ENCODE results near the gene MCAM. TPM values are rescaled to one million over a fixed set of nuclear protein-coding genes. Genes with fewer than 3 reads are reported as not detected.

MCAM gene
- total RNA-seq (2021), result 20.7 to 26.4 TPM (median 22.1 TPM) in 3 replicates
- Bru-seq, nascent RNA, result percentile 54 among the genes with signal in this experiment
- long read RNA-seq, experiment 1, transcript MCAM-201 (16 exons, 3,313 nt), result major isoform, 19 of 43 reads
- long read RNA-seq, experiment 1, partial matches to known transcripts, result 15 of 43 reads
- long read RNA-seq, experiment 1, other reads (novel, unspliced or antisense), result 9 of 43 reads
- long read RNA-seq, experiment 2, transcript MCAM-201 (16 exons, 3,313 nt), result major isoform, 13 of 22 reads
- long read RNA-seq, experiment 2, partial matches to known transcripts, result 4 of 22 reads
- long read RNA-seq, experiment 2, other reads (novel, unspliced or antisense), result 5 of 22 reads
- long read RNA-seq, experiment 3, partial matches to known transcripts, result 2 of 3 reads
- long read RNA-seq, experiment 3, other reads (novel, unspliced or antisense), result 1 of 3 reads

GRCh38 chr11:119316729-119317591 is at the start of gene MCAM:
TSS of gene MCAM (minus strand) at chr11:119317130. CDS start at chr11:119317101, 29 bp downstream.
- Mint-ChIP-seq H3K9me3 (no peaks in the 10 kb centered on the region), H3K4me3 (peak within 1 kb of the TSS; percentile 69), H3K4me1 (peaks cover 42% of the 10 kb centered on the region), H3K36me3 (peaks cover 7% of the 10 kb centered on the region), H3K27ac (no peak within 1 kb of the TSS), H3K27me3 (ENCODE audit: low read depth) (peaks cover 44% of the 10 kb centered on the region)
- peak; percentile 7 for ATAC-seq
- ChIA-PET POLR2A (interaction anchor here (0.6 to 4.7 kb wide), 6 partner anchors 9 to 573 kb away, joined by 3 to 35 read pairs (median 6); no protein-coding TSS in a partner anchor), CTCF (interaction anchor here (1.4 to 13.7 kb wide), 11 partner anchors 8 to 210 kb away, joined by 3 to 387 read pairs (median 12); partner anchors contain the start of genes C1QTNF5, C2CD2L, CBL and RNF26)
- peak; percentile 48 for DNase-seq (ENCODE audit: low spot score)
- no peak for TF ChIP-seq RELA (CRISPR knock-in tag; IDR thresholded peaks at IDR 0.05; ENCODE audit: borderline replicate concordance)
- TF ChIP-seq USF1 (CRISPR knock-in tag; IDR thresholded peaks at IDR 0.05), result peak; percentile 23; the same call in 1 of the 2 replicates
- peak; percentile 58; the same call in 1 of the 2 replicates for TF ChIP-seq TEAD1 (CRISPR knock-in tag; IDR thresholded peaks at IDR 0.05)
- no peak for TF ChIP-seq ATF3 (CRISPR knock-in tag; conservative IDR thresholded peaks at IDR 0.05)
- 0 out of 2 replicates have a peak, but pooled peaks have one; percentile 29 for TF ChIP-seq NR3C1 (CRISPR knock-in tag; conservative IDR thresholded peaks at IDR 0.05; ENCODE audit: low read depth)
- TF ChIP-seq HMGXB4 (CRISPR knock-in tag; IDR thresholded peaks at IDR 0.05), result 0 out of 2 replicates have a peak, but pooled peaks have one; percentile 2

GRCh38 chr11:119365071-119365591 is 48.2 kb upstream of the MCAM start:
- no peak overlapping the region for H3K27ac Mint-ChIP-seq
- no peak for ATAC-seq
- H3K4me3 Mint-ChIP-seq, result peak overlapping the region; percentile 69
- peaks cover 48% of the 10 kb centered on the region for H3K4me1 Mint-ChIP-seq
- ChIA-PET CTCF (interaction anchor here (0.6 to 6.2 kb wide), 9 partner anchors 9 to 127 kb away, joined by 3 to 95 read pairs (median 6); partner anchors contain the start of gene C1QTNF5), POLR2A (no interaction called here)
- no peaks in the 10 kb centered on the region for H3K9me3 Mint-ChIP-seq
- peaks cover 2% of the 10 kb centered on the region; the same call in 1 of the 2 replicates for H3K36me3 Mint-ChIP-seq
- DNase-seq (ENCODE audit: low spot score), result no peak
- peaks cover 49% of the 10 kb centered on the region for H3K27me3 Mint-ChIP-seq (ENCODE audit: low read depth)
- no peak for TF ChIP-seq OVOL2 (CRISPR knock-in tag; IDR thresholded peaks at IDR 0.05; ENCODE audit: borderline replicate concordance)
- TF ChIP-seq ESRRA (CRISPR knock-in tag; IDR thresholded peaks at IDR 0.05; ENCODE audit: borderline replicate concordance), result no peak
- no peak for TF ChIP-seq ZSCAN18 (CRISPR knock-in tag; IDR thresholded peaks at IDR 0.05)
- no peak for TF ChIP-seq USF1 (CRISPR knock-in tag; IDR thresholded peaks at IDR 0.05)
- TF ChIP-seq ZNF317 (CRISPR knock-in tag; IDR thresholded peaks at IDR 0.05; ENCODE audit: borderline replicate concordance, low read depth), result no peak
- TF ChIP-seq NFYB (CRISPR knock-in tag; conservative IDR thresholded peaks at IDR 0.05; ENCODE audit: low read depth), result no peak
- TF ChIP-seq E2F1 (CRISPR knock-in tag; IDR thresholded peaks at IDR 0.05), result no peak
- TF ChIP-seq ATF3 (CRISPR knock-in tag; conservative IDR thresholded peaks at IDR 0.05), result no peak
- TF ChIP-seq ZNF532 (CRISPR knock-in tag; IDR thresholded peaks at IDR 0.05; ENCODE audit: borderline replicate concordance), result no peak
- TF ChIP-seq ZNF219 (CRISPR knock-in tag; IDR thresholded peaks at IDR 0.05; ENCODE audit: borderline replicate concordance), result no peak

All from WTC11 (cell line).